GM23338 (cell line): ENCODE measurements around the gene PLXNB2. TPM values are rescaled to one million over a fixed set of nuclear protein-coding genes. Genes with fewer than 3 reads are reported as not detected.

Source experiments
- ATAC-seq: fragments of 200-7000 bp; cut with Tn5 transposase; 3 replicates; pipeline ENCODE4 v1.9.1; 2020
- DNase-seq: peaks from one replicate; pipeline ENCODE4 v3.0.0-alpha.2; 2015; ENCODE audit warnings: low spot score
- H2AFZ ChIP-seq: fragments of 200-600 bp; sonication (generic); 2 replicates; pipeline ENCODE4 v1.8.0; 2016; ENCODE audit warnings: antibody characterized with exemption, mild to moderate bottlenecking, moderate library complexity
- H3F3A ChIP-seq: fragments of 200-600 bp; sonication (generic); replicated peaks from 2 replicates; pipeline ENCODE4 v1.8.0; 2017; ENCODE audit warnings: antibody characterized with exemption, mixed run types, low read depth
- H3K27ac ChIP-seq: fragments of 200-600 bp; sonication (generic); 2 replicates; pipeline ENCODE4 v1.6.1; 2016; ENCODE audit warnings: low read depth
- H3K27me3 ChIP-seq: fragments of 200-600 bp; sonication (generic); 2 replicates; pipeline ENCODE4 v1.8.0; 2016; ENCODE audit warnings: mild to moderate bottlenecking, mixed run types, moderate library complexity; ENCODE audit not compliant: insufficient read depth
- H3K36me3 ChIP-seq: fragments of 200-600 bp; sonication (generic); 2 replicates; pipeline ENCODE4 v1.8.0; 2016; ENCODE audit warnings: mild to moderate bottlenecking; ENCODE audit not compliant: insufficient read depth
- H3K4me1 ChIP-seq: fragments of 200-600 bp; sonication (generic); 2 replicates; pipeline ENCODE4 v1.8.0; 2016; ENCODE audit warnings: mild to moderate bottlenecking, moderate library complexity; ENCODE audit not compliant: insufficient read depth
- H3K4me2 ChIP-seq: fragments of 200-600 bp; sonication (generic); 2 replicates; pipeline ENCODE4 v1.7.1; 2017; ENCODE audit warnings: mixed run types
- H3K4me3 ChIP-seq: fragments of 200-600 bp; sonication (generic); 2 replicates; pipeline ENCODE4 v1.6.1; 2016; ENCODE audit warnings: mixed run types
- H3K79me2 ChIP-seq: fragments of 200-600 bp; sonication (generic); replicated peaks from 2 replicates; pipeline ENCODE4 v1.8.0; 2017; ENCODE audit warnings: mild to moderate bottlenecking; ENCODE audit not compliant: insufficient read depth
- H3K9me2 ChIP-seq: fragments of 200-600 bp; sonication (generic); 2 replicates; pipeline ENCODE4 v1.8.0; 2017; ENCODE audit not compliant: insufficient read depth
- H4K20me1 ChIP-seq: fragments of 200-600 bp; sonication (generic); replicated peaks from 2 replicates; pipeline ENCODE4 v1.8.0; 2017; ENCODE audit warnings: mild to moderate bottlenecking; ENCODE audit not compliant: insufficient read depth
- H3K27ac Mint-ChIP-seq: 2 replicates; pipeline ENCODE4 v1.8.0; 2020; ENCODE audit warnings: inconsistent platforms, mild to moderate bottlenecking, moderate library complexity, mixed read lengths
- H3K27me3 Mint-ChIP-seq: 3 replicates; pipeline ENCODE4 v1.8.0; 2022; ENCODE audit warnings: low read depth, mild to moderate bottlenecking, moderate library complexity, mixed read lengths, inconsistent platforms; ENCODE audit not compliant: insufficient read depth, poor library complexity
- H3K36me3 Mint-ChIP-seq: 3 replicates; pipeline ENCODE4 v1.8.0; 2021; ENCODE audit warnings: low read depth, mild to moderate bottlenecking, inconsistent platforms, moderate library complexity, mixed read lengths
- H3K4me1 Mint-ChIP-seq: 3 replicates; pipeline ENCODE4 v1.8.0; 2020; ENCODE audit warnings: mild to moderate bottlenecking, inconsistent platforms, mixed read lengths
- H3K4me3 Mint-ChIP-seq: 3 replicates; pipeline ENCODE4 v1.8.0; 2021; ENCODE audit warnings: moderate library complexity, mild to moderate bottlenecking, inconsistent platforms, mixed read lengths
- H3K9me3 Mint-ChIP-seq: 3 replicates; pipeline ENCODE4 v1.8.0; 2020; ENCODE audit warnings: moderate library complexity, mild to moderate bottlenecking, inconsistent platforms, mixed read lengths
- CREB1 ChIP-seq: fragments of 250-450 bp; sonication (Bioruptor Pico); IDR thresholded peaks from 2 replicates; pipeline ENCODE4 v1.5.0; 2020; ENCODE audit warnings: low read depth, mild to moderate bottlenecking, moderate library complexity
- JUNB ChIP-seq: IDR thresholded peaks from one replicate; pipeline ENCODE4 v1.6.1; 2016; ENCODE audit warnings: antibody characterized with exemption; ENCODE audit not compliant: unreplicated experiment
- NANOG ChIP-seq: IDR thresholded peaks from 2 replicates; pipeline ENCODE4 v1.6.1; 2016; ENCODE audit warnings: antibody characterized with exemption, borderline replicate concordance
- POLR2AphosphoS5 ChIP-seq: IDR thresholded peaks from 2 replicates; pipeline ENCODE4 v1.6.1; 2016; ENCODE audit warnings: antibody characterized with exemption, low read depth
- STAT1 ChIP-seq: IDR thresholded peaks from one replicate; pipeline ENCODE4 v1.6.1; 2016; ENCODE audit warnings: antibody characterized with exemption; ENCODE audit not compliant: unreplicated experiment
- ZNF331 ChIP-seq: fragments of 250-450 bp; sonication (Bioruptor Pico); IDR thresholded peaks from 2 replicates; pipeline ENCODE4 v1.5.0; 2020; ENCODE audit warnings: low read depth, mild to moderate bottlenecking, moderate library complexity
- polyA plus RNA-seq: library from polyadenylated mRNA; unstranded; fragments of >200 nt; fragmentation: Nextera tagmentation; extraction: Ambion mirVana; gene quantifications from 2 replicates; pipeline ENCODE4 v1.2.1, GENCODE V29; 2016
- total RNA-seq: library from RNA; depleted of rRNA; stranded (reverse); fragments of >200 nt; shearing (Covaris generic); gene quantifications from 2 replicates; pipeline ENCODE4 v1.2.3, GENCODE V29; 2014
- TF ChIP-seq, protein P1 (sequence below): IDR thresholded peaks from one replicate; pipeline ENCODE4 v1.6.1; 2018; ENCODE audit warnings: antibody characterized with exemption; ENCODE audit not compliant: unreplicated experiment
- TF ChIP-seq, protein P2 (sequence below): fragments of 250-450 bp; sonication (Bioruptor Pico); IDR thresholded peaks from 2 replicates; pipeline ENCODE4 v1.5.0; 2020; ENCODE audit warnings: mild to moderate bottlenecking, moderate library complexity
- TF ChIP-seq, protein P3 (sequence below): IDR thresholded peaks from 2 replicates; pipeline ENCODE4 v1.6.1; 2016; ENCODE audit warnings: antibody characterized with exemption

Gene PLXNB2
- total and polyA plus RNA-seq, 2 experiments from 2014 or later = 29.1 to 66.3 TPM

DNA sequence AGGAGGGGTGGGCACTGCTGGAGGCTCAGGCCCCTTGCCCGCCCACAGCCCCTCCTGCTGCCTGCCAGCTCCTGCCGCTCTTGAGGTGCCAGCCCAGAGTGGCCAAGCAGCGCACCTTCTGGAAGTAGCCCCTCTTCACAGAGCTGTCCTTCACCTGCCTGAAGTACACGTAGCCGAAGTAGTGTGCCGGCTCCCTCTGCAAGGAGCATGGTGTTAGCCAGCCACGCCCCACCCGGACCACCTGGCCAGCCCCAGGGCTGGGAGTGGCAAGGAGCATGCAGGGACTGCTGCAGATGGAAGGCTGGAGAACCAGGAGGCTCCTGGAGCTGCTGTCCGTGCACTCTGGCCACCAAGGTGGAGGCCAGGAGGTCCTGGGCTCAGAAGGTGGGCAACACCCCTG lies 9.7 kb upstream of the PLXNB2 start (continued):
- TF ChIP-seq, protein P1, sequence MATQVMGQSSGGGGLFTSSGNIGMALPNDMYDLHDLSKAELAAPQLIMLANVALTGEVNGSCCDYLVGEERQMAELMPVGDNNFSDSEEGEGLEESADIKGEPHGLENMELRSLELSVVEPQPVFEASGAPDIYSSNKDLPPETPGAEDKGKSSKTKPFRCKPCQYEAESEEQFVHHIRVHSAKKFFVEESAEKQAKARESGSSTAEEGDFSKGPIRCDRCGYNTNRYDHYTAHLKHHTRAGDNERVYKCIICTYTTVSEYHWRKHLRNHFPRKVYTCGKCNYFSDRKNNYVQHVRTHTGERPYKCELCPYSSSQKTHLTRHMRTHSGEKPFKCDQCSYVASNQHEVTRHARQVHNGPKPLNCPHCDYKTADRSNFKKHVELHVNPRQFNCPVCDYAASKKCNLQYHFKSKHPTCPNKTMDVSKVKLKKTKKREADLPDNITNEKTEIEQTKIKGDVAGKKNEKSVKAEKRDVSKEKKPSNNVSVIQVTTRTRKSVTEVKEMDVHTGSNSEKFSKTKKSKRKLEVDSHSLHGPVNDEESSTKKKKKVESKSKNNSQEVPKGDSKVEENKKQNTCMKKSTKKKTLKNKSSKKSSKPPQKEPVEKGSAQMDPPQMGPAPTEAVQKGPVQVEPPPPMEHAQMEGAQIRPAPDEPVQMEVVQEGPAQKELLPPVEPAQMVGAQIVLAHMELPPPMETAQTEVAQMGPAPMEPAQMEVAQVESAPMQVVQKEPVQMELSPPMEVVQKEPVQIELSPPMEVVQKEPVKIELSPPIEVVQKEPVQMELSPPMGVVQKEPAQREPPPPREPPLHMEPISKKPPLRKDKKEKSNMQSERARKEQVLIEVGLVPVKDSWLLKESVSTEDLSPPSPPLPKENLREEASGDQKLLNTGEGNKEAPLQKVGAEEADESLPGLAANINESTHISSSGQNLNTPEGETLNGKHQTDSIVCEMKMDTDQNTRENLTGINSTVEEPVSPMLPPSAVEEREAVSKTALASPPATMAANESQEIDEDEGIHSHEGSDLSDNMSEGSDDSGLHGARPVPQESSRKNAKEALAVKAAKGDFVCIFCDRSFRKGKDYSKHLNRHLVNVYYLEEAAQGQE = no peak

DNA sequence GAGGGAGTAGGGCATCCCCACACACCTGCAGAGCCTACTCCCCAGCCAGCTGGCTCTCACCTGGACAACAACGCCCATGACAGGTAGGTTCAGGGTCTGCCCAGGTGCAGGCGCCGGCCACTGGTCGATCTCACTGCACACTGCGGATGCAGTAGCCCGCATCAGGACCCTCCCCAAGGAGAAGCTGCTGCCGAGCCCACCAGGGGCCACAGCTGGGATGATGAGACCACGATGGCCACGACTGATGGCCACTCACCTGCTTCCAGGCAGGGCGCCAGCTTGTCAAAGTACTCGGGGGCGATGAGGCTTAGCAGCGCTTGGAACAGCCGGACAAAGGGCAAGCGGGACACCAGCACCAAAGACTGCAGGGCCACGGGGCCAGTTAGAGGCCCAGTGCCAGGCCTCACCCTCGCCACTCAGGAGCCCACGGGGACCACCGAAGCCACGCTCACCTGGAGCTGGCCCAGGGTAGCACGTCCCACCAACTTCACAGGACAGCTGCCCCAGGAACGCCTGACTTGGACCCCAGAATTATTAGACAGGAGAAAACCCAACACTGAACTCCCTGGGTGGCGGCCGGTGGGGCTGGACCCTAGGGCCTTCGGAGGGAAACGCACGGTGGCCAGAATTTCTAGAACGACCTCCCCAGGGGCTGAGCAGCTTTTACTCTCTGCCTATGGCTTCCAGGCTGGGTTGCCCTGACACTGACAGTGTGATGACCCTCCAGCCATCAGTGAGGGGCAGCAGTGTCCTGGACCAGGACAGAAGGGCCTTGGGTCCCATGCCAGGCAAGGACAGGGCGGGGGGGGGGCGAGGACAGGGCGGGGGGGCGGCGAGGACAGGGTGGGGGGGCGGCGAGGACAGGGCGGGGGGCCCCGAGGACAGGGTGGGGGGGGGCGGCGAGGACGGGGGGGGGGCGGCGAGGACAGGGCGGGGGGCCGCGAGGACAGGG lies 8.9 kb upstream of the PLXNB2 start:
- no peak for DNase-seq
- TF ChIP-seq JUNB = no peak
- no peak for TF ChIP-seq ZNF331 (CRISPR knock-in tag)
- TF ChIP-seq POLR2AphosphoS5 = no peak
- TF ChIP-seq, protein P1 = no peak
- no peak for TF ChIP-seq NANOG
- no peak for TF ChIP-seq CREB1 (CRISPR knock-in tag)
- TF ChIP-seq, protein P2, sequence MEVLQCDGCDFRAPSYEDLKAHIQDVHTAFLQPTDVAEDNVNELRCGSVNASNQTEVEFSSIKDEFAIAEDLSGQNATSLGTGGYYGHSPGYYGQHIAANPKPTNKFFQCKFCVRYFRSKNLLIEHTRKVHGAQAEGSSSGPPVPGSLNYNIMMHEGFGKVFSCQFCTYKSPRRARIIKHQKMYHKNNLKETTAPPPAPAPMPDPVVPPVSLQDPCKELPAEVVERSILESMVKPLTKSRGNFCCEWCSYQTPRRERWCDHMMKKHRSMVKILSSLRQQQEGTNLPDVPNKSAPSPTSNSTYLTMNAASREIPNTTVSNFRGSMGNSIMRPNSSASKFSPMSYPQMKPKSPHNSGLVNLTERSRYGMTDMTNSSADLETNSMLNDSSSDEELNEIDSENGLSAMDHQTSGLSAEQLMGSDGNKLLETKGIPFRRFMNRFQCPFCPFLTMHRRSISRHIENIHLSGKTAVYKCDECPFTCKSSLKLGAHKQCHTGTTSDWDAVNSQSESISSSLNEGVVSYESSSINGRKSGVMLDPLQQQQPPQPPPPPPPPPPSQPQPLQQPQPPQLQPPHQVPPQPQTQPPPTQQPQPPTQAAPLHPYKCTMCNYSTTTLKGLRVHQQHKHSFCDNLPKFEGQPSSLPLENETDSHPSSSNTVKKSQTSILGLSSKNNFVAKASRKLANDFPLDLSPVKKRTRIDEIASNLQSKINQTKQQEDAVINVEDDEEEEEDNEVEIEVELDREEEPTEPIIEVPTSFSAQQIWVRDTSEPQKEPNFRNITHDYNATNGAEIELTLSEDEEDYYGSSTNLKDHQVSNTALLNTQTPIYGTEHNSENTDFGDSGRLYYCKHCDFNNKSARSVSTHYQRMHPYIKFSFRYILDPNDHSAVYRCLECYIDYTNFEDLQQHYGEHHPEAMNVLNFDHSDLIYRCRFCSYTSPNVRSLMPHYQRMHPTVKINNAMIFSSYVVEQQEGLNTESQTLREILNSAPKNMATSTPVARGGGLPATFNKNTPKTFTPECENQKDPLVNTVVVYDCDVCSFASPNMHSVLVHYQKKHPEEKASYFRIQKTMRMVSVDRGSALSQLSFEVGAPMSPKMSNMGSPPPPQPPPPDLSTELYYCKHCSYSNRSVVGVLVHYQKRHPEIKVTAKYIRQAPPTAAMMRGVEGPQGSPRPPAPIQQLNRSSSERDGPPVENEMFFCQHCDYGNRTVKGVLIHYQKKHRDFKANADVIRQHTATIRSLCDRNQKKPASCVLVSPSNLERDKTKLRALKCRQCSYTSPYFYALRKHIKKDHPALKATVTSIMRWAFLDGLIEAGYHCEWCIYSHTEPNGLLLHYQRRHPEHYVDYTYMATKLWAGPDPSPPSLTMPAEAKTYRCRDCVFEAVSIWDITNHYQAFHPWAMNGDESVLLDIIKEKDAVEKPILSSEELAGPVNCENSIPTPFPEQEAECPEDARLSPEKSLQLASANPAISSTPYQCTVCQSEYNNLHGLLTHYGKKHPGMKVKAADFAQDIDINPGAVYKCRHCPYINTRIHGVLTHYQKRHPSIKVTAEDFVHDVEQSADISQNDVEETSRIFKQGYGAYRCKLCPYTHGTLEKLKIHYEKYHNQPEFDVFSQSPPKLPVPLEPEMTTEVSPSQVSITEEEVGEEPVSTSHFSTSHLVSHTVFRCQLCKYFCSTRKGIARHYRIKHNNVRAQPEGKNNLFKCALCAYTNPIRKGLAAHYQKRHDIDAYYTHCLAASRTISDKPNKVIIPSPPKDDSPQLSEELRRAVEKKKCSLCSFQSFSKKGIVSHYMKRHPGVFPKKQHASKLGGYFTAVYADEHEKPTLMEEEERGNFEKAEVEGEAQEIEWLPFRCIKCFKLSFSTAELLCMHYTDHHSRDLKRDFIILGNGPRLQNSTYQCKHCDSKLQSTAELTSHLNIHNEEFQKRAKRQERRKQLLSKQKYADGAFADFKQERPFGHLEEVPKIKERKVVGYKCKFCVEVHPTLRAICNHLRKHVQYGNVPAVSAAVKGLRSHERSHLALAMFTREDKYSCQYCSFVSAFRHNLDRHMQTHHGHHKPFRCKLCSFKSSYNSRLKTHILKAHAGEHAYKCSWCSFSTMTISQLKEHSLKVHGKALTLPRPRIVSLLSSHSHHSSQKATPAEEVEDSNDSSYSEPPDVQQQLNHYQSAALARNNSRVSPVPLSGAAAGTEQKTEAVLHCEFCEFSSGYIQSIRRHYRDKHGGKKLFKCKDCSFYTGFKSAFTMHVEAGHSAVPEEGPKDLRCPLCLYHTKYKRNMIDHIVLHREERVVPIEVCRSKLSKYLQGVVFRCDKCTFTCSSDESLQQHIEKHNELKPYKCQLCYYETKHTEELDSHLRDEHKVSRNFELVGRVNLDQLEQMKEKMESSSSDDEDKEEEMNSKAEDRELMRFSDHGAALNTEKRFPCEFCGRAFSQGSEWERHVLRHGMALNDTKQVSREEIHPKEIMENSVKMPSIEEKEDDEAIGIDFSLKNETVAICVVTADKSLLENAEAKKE (CRISPR knock-in tag) = no peak
- TF ChIP-seq, protein P3, sequence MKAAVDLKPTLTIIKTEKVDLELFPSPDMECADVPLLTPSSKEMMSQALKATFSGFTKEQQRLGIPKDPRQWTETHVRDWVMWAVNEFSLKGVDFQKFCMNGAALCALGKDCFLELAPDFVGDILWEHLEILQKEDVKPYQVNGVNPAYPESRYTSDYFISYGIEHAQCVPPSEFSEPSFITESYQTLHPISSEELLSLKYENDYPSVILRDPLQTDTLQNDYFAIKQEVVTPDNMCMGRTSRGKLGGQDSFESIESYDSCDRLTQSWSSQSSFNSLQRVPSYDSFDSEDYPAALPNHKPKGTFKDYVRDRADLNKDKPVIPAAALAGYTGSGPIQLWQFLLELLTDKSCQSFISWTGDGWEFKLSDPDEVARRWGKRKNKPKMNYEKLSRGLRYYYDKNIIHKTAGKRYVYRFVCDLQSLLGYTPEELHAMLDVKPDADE = no peak
- no peak for TF ChIP-seq STAT1

More for the DNA sequence above, 8.9 kb upstream of the PLXNB2 start:
- Mint-ChIP-seq H3K4me1 (peaks cover 6% of the 10 kb centered on the region), H3K4me3 (no peak overlapping the region), H3K36me3 (no peaks in the 10 kb centered on the region; the same call in 2 of the 3 replicates), H3K27ac (no peak overlapping the region), H3K27me3 (peaks cover 9% of the 10 kb centered on the region), H3K9me3 (no peaks in the 10 kb centered on the region)
- H3F3A ChIP-seq = no peaks in the 10 kb centered on the region
- H3K27me3 ChIP-seq = no peaks in the 10 kb centered on the region
- H3K9me2 ChIP-seq = no peaks in the 10 kb centered on the region
- no peak for ATAC-seq
- H3K4me1 ChIP-seq = no peaks in the 10 kb centered on the region
- H3K27ac ChIP-seq = no peak overlapping the region
- no peaks in the 10 kb centered on the region for H3K79me2 ChIP-seq
- no peaks in the 10 kb centered on the region for H4K20me1 ChIP-seq
- no peak overlapping the region for H3K4me2 ChIP-seq
- no peak overlapping the region for H2AFZ ChIP-seq
- H3K4me3 ChIP-seq = no peak overlapping the region
- H3K36me3 ChIP-seq = no peaks in the 10 kb centered on the region
